AG09319 (cell line): ENCODE results near the gene CASP3.
"Not testable (repeated sequence)": the region's sequence is repeated elsewhere in the genome, so short reads cannot be mapped to it uniquely, and the experiment has no call there.

ENCODE experiments used
- DNase-seq: peaks from one replicate; pipeline ENCODE4 v3.0.0-alpha.2; 2010; ENCODE audit warnings: low read depth; ENCODE audit errors: extremely low read depth
- TF ChIP-seq, protein P1 (sequence below): IDR thresholded peaks from 2 replicates; pipeline ENCODE4 v1.5.1; 2011; ENCODE audit warnings: low read depth, mild to moderate bottlenecking, inconsistent platforms, low read length, moderate library complexity

The CASP3 gene

DNA sequence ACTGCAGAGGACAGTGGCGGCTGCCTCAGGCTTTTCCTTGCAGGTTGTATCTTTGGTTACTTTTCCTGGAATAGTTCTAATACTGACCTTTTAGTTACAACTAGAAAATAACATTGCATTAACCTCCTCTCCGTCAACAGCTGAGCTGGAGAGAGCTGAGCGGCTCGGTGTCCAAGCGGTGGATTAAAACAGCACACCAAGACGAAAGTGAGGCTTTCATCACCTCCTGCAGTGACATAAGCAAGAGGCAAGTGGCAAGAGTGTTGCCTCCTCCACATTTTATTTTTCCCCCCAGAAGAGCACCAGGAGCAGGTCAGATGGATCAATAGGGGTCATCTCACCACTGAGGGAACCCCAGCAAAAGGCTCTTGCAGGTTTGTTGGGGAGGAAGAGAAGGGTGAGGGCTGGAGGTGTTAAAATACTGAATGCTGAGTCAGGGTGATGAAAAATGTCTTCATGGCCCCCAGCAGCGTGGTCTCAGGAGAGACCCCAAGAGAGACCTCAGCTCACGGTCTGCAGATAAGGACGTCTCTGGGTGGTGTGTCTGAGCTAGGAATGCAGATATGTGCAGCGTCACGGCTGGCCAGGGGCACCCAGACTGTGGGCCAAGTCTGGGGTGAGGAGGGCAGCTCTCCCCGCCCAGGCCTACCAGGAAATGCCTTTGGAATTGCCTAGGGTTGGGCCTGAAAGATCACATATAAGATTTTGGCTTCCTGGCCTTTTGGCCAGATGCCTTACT, 50.3 kb downstream of the CASP3 start:
- TF ChIP-seq, protein P1, sequence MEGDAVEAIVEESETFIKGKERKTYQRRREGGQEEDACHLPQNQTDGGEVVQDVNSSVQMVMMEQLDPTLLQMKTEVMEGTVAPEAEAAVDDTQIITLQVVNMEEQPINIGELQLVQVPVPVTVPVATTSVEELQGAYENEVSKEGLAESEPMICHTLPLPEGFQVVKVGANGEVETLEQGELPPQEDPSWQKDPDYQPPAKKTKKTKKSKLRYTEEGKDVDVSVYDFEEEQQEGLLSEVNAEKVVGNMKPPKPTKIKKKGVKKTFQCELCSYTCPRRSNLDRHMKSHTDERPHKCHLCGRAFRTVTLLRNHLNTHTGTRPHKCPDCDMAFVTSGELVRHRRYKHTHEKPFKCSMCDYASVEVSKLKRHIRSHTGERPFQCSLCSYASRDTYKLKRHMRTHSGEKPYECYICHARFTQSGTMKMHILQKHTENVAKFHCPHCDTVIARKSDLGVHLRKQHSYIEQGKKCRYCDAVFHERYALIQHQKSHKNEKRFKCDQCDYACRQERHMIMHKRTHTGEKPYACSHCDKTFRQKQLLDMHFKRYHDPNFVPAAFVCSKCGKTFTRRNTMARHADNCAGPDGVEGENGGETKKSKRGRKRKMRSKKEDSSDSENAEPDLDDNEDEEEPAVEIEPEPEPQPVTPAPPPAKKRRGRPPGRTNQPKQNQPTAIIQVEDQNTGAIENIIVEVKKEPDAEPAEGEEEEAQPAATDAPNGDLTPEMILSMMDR: no peak
- no peak for DNase-seq

DNA sequence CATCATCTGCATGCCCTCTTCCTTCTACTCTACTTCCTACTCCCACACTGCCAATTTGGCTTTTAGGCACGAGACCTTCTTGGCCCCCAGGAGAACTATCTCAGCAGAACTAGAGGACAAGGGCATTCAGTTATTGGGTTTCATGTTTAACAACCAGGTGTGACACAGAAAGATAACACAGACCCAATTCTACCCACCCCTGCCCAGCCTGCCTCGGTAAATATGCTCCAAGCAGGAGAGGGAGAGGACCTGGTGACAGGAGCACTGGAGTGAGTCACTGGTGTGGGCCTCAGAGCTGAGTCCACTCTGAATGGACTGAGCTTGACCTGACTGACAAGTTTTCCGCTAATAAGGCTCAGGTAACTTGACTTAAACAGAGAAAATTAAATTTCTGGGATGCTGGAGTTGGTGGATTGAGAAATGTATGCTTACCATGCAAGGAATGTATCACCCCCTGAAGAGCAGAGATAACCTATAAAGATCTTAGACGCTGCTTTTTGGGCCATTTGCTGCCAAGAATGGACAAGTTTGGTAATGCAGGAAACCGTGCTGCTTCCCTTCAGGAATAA, 52.5 kb downstream of the CASP3 start:
- DNase-seq: no peak
- TF ChIP-seq, protein P1: no peak

DNA sequence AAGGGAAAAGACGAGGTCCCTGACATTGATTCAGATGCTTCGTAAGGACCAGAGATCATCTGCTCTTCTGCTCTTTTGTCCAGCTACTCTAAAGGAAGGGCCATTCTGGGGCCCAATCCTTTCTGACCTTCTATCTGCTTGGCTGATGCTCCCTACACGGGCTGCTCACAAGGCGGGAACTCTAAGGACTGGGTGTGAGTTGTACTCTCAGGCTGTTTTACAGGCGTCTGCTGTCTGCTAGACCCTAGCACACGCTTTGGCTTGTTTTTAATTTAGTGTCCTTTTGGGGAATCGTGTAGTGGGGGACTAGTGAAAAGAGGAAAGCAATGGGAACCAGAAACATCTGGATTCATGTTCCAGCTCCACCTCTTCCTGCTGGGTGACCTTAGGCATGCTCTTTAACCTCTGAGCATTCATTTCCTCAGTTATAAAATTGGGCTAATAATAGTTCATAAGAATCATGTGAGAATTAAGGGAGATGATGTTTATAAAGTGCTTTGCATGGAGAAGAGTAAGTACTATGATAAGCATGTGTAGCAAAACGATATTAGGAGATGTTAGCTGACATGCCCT, 53.1 kb downstream of the CASP3 start:
- DNase-seq: no peak
- TF ChIP-seq, protein P1: no peak

DNA sequence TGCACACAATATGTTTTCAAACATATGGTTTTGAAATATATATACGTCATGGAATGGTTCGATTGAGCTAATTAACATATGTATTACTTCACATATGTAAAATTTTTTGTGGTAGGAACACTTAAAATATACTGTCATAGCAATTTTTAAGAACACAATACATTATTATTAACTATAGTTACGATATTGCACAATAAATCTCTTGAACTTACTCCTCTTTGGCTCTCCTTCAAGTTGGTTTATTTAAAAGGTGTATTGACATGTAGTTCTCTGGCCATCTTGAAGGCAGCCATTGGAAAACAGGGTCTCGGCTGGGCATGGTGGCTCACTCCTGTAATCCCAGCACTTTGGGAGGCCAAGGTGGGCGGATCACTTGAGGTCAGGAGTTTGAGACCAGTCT, 53.8 kb downstream of the CASP3 start:
- TF ChIP-seq, protein P1: no peak
- no peak for DNase-seq

DNA sequence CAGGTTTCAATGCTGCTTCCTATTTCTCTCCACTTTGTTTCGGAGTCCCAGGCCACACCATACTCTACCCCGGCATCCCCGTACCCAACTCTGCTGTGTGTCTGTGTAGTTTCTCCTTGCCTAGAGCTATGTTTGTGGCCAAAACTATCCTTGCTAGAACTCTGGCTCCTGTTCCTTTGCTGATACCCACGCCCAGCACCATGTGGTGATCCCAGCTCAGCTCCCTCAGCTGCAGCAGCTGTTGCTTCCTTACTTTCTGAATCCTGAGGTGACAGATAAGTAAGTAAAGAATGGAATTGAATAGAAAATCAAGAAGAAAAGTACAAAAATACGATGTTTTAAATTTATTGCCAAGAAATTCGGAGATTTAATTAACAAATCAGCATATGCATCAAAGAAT, 55.8 kb downstream of the CASP3 start:
- DNase-seq: no peak
- TF ChIP-seq, protein P1: no peak

DNA sequence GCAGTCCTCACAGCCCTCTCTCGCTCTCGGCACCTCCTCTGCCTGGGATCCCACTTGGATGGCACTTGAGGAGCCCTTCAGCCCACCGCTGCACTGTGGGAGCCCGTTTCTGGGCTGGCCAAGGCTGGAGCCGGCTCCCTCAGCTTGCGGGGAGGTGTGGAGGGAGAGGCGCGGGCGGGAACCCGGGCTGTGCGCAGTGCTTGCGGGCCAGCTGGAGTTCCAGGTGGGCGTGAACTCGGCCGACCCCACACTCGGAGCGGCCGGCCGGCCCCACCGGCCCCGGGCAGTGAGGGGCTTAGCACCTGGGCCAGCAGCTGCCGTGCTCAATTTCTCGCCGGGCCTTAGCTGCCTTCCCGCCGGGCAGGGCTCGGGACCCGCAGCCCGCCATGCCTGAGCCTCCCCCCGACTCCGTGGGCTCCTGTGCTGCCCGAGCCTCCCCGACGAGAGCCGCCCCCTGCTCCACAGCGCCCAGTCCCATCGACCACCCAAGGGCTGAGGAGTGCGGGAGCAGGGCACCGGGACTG, 57.4 kb downstream of the CASP3 start:
- DNase-seq: not testable (repeated sequence)

DNA sequence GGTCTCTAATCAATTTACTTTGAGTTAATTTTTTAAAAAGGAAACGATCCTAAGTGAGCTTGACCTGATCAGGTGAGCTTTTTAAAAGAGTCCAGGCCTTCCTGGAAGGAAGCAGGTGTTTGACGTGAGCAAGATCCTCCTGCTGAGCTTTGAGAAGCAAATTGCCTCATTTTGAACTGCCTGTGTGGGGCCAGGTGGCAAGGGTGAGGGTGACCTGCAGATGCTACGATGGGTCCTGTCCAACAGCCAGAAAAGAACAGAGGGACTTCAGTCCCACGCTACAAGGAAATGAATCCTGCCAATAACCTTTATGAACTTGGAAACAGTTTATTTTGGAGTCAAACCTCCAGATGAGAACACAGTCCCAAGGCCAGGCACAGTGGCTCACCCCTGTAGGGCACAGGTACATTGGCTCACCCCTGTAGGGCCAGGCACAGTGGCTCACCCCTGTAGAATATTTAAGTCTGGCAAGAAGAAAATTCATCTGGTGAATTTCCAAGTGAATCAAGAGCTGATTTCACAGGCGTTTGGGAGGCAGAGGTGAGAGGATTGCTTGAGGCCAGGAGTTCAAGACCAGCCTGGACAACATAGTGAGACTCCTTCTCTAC, 58.1 kb downstream of the CASP3 start:
- TF ChIP-seq, protein P1: no peak
- no peak for DNase-seq
